Colonic mucosa (tissue), 4 donors: Measurements from ENCODE around the gene MXI1. TPM values are rescaled to one million over a fixed set of nuclear protein-coding genes. Genes with fewer than 3 reads are reported as not detected.
"Not testable (repeated sequence)": the region's sequence is repeated elsewhere in the genome, so short reads cannot be mapped to it uniquely, and the experiment has no call there.

Experiments used
- DNase-seq: peaks from one replicate; pipeline ENCODE4 v3.0.0-alpha.2; 2020
- H3K27ac ChIP-seq: fragments of 200-600 bp; one replicate; pipeline ENCODE4 v1.8.0; 2021
- H3K27me3 ChIP-seq: fragments of 200-600 bp; one replicate; pipeline ENCODE4 v1.8.0; 2021
- H3K36me3 ChIP-seq: fragments of 200-600 bp; one replicate; pipeline ENCODE4 v1.8.0; 2021
- H3K4me1 ChIP-seq: fragments of 200-600 bp; one replicate; pipeline ENCODE4 v1.8.0; 2021; ENCODE audit warnings: mild to moderate bottlenecking
- H3K4me3 ChIP-seq: fragments of 200-600 bp; one replicate; pipeline ENCODE4 v1.8.0; 2021
- H3K9ac ChIP-seq, 2 donors: one replicate each; pipeline ENCODE4 v1.7.0; 2013; ENCODE audit warnings: control low read depth in 2 of 2, low read depth in 2 of 2, low read length in 2 of 2
- H3K9me3 ChIP-seq: fragments of 200-600 bp; one replicate; pipeline ENCODE4 v1.8.0; 2021
- intact Hi-C: fragments of 100-400 bp; cut with DNase I; formaldehyde crosslinking; loops from one replicate; pipeline ENCODE4 v1.14.1; 2022
- total RNA-seq, 2 donors: library from RNA; stranded (reverse); fragmentation: NEBNext Ultra II Directional in 1 of 2; extraction: Animal tissue kit (Norgen Biotek cat#: 25700) in 1 of 2; gene quantifications; one replicate each; pipeline ENCODE4 v1.2.1, GENCODE V29; 2021
- TF ChIP-seq, protein P1 (sequence below): fragments of 200-600 bp; IDR thresholded peaks from one replicate; pipeline ENCODE4 v1.8.0; 2022; ENCODE audit warnings: antibody characterized with exemption, mild to moderate bottlenecking
- donor health status: healthy.
- donor health status: DM: no; HTN: no; CAD: no.
- donor health status: DM: no; HTN: no; CAD: no.

The MXI1 gene
- total RNA-seq, 2 donors from 2014 or later = 58.0 to 304 TPM

DNA sequence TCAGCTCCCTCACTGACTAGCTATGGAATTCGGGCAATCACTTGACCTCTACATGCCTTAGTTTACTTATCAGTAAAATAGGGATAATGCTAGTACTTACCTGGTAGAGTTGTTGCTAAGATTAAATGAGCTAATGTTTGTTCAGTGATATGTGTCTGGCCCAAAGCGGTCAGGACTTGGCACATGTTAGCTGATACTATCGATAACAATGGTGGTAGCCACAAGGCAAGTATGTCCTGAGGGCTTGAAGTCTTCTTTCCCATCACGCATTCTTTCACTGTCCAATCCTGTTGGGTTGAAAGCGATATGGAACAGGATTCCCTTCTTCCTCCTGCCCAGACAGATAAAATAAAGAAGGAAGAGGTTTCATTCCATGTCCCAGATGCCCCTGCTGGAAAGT lies 25.5 kb upstream of the MXI1 start:
- TF ChIP-seq, protein P1, sequence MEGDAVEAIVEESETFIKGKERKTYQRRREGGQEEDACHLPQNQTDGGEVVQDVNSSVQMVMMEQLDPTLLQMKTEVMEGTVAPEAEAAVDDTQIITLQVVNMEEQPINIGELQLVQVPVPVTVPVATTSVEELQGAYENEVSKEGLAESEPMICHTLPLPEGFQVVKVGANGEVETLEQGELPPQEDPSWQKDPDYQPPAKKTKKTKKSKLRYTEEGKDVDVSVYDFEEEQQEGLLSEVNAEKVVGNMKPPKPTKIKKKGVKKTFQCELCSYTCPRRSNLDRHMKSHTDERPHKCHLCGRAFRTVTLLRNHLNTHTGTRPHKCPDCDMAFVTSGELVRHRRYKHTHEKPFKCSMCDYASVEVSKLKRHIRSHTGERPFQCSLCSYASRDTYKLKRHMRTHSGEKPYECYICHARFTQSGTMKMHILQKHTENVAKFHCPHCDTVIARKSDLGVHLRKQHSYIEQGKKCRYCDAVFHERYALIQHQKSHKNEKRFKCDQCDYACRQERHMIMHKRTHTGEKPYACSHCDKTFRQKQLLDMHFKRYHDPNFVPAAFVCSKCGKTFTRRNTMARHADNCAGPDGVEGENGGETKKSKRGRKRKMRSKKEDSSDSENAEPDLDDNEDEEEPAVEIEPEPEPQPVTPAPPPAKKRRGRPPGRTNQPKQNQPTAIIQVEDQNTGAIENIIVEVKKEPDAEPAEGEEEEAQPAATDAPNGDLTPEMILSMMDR = no peak
- H3K9me3 ChIP-seq = no peaks in the 10 kb centered on the region
- intact Hi-C loops = no loop called here
- H3K4me1 ChIP-seq = no peaks in the 10 kb centered on the region
- H3K27me3 ChIP-seq = no peaks in the 10 kb centered on the region
- no peak overlapping the region for H3K27ac ChIP-seq
- DNase-seq = no peak
- no peaks in the 10 kb centered on the region for H3K36me3 ChIP-seq
- H3K4me3 ChIP-seq = no peak overlapping the region
- H3K9ac ChIP-seq = no peak overlapping the region

DNA sequence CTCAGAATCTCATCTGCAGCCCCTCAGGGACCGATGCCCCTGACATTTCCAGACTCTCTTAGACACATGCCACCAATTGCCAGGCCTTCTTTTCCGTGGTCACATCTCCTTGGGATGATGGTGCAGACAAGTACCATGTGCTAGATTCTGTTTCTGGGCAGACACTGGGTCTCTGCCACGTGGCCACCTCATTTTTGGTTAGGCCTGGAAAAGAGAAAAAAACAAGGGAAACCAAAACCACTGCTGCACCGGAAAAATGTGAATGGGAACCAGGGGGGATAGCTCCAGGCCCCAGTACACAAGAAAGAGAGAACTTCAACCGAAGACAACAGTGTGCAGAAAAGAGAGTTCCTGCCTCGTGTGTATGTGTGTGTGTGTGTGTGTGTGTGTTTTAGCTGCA lies 23.0 kb upstream of the MXI1 start:
- Histone ChIP-seq H3K36me3 (no peaks in the 10 kb centered on the region), H3K4me3 (no peak overlapping the region), H3K27ac (no peak overlapping the region), H3K9me3 (no peaks in the 10 kb centered on the region), H3K27me3 (no peaks in the 10 kb centered on the region), H3K4me1 (no peaks in the 10 kb centered on the region), H3K9ac (no peak overlapping the region)
- TF ChIP-seq, protein P1 = no peak
- no peak for DNase-seq
- intact Hi-C loops = no loop called here

DNA sequence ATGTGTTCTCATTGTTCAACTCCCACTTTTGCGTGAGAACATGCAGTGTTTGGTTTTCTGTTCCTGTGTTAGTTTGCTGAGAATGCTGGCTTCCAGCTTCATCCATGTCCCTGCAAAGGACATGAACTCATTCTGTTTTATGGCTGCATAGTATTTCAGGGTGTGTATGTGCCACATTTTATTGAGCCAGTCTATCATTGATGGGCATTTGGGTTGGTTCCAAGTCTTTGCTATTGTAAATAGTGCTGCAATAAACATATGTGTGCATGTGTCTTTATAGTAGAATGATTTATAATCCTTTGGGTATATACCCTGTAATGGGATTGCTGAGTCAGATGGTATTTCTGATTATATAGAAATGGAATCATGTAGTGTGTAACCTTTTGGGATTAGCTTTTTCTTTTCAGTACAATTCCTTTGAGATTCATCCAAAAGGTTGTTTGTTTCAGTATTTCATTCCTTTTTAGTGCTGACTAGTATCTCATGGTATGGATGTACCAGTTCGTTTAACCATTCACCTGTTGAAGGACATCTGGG lies 21.7 kb upstream of the MXI1 start:
- intact Hi-C loops, H3K4me1 ChIP-seq, H3K36me3 ChIP-seq, H3K9me3 ChIP-seq, H3K9ac ChIP-seq, H3K4me3 ChIP-seq, H3K27me3 ChIP-seq: not testable (repeated sequence)
- peak; percentile 62 for DNase-seq
- H3K27ac ChIP-seq = peak overlapping the region; percentile 66

DNA sequence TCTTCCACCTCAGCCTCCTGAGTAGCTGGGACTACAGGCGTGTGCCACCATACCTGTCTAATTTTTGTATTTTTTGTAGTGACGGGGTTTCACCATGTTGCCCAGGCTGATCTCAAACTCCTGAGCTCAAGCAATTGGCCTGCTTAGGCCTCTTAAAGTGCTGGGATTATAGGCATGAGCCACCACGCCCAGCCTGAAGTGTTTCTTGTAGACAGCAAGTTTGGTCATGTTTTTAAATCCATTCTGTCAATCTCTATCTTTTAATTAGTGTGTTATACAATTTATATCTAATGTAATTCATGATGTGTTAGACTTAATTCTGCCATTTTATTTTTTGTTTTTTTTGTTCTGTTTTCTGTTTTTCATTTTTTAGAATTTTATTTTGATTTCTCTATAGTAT lies 17.2 kb upstream of the MXI1 start:
- TF ChIP-seq, protein P1 = no peak
- H3K9ac ChIP-seq = no peak overlapping the region

DNA sequence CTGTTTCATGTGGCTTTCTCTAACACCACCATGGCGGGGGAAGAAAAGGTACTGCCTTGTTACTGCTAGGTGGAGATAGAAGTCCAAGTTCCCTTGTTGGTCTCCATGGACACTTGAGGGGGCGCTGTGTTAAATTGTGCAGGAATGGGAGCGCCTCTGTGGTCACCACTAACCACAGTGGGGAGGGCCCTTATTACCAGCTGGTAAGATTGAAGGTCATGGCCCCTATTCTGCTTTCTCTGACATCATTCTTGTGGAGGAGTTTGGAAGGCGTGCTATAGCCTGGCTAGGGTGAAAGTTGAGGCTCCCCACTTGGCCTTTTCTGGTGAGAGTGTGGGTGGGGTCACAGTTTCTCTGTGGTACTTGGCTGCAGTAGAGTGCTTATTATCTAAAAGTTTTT lies 14.9 kb upstream of the MXI1 start:
- H3K9ac ChIP-seq = no peak overlapping the region
- no peaks in the 10 kb centered on the region for H3K27me3 ChIP-seq
- no peaks in the 10 kb centered on the region for H3K4me1 ChIP-seq
- H3K4me3 ChIP-seq = no peak overlapping the region
- no peaks in the 10 kb centered on the region for H3K36me3 ChIP-seq
- H3K27ac ChIP-seq = no peak overlapping the region
- TF ChIP-seq, protein P1 = no peak
- no peaks in the 10 kb centered on the region for H3K9me3 ChIP-seq
- intact Hi-C loops = no loop called here
- DNase-seq = no peak

More for the DNA sequence above, 17.2 kb upstream of the MXI1 start:
- Histone ChIP-seq H3K27ac (no peak overlapping the region), H3K4me1 (no peaks in the 10 kb centered on the region), H3K27me3 (no peaks in the 10 kb centered on the region), H3K36me3 (no peaks in the 10 kb centered on the region), H3K4me3 (no peak overlapping the region), H3K9me3 (no peaks in the 10 kb centered on the region)
- no peak for DNase-seq
- intact Hi-C loops = no loop called here

DNA sequence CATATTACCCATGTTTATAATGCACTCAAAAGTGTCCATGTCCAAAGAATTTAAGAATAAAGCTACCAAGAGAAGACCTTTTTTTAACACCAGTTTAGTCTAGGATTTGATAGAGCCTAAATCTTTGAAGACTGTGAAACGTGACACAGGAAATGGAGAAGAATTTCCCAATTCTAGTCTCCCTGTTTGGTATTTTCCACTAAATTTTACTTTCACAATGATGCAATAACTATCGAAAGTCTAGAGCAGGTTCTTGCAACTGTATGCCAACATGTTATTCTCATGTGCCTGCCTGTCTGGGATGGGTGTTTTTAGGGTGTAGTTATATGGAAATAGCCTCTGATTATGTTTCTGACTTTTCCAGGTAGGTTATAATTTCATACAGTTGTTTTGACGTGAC lies 6.9 kb upstream of the MXI1 start:
- no peak overlapping the region for H3K27ac ChIP-seq
- no peak overlapping the region for H3K4me3 ChIP-seq
- intact Hi-C loops = no loop called here
- no peak overlapping the region for H3K9ac ChIP-seq
- TF ChIP-seq, protein P1 = no peak
- H3K9me3 ChIP-seq = no peaks in the 10 kb centered on the region
- DNase-seq = no peak
- no peaks in the 10 kb centered on the region for H3K4me1 ChIP-seq
- H3K36me3 ChIP-seq = no peaks in the 10 kb centered on the region
- H3K27me3 ChIP-seq = no peaks in the 10 kb centered on the region

DNA sequence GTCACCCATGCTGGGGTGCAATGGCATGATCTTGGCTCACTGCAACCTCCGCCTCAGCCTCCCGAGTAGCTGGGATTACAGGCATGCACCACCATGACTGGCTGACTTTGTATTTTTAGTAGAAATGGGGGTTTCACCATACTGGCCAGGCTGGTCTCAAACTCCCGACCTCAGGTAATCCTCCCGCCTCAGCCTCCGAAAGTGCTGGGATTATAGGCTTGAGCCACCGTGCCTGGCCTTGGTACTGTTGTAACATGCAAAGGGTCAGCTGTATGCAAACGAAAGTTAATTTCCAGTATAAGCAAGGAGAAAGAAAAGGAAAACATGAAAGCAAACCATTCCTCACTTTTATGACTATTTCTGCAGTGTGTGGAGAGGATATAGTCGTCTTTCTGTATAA lies 6.4 kb upstream of the MXI1 start:
- DNase-seq, H3K4me1 ChIP-seq, intact Hi-C loops, H3K9ac ChIP-seq, H3K4me3 ChIP-seq, H3K27me3 ChIP-seq, H3K36me3 ChIP-seq, H3K27ac ChIP-seq, H3K9me3 ChIP-seq: not testable (repeated sequence)
